ENCODE measurements around the gene ADPRM. TPM values are rescaled to one million over a fixed set of nuclear protein-coding genes. Genes with fewer than 3 reads are reported as not detected.

The ADPRM gene
- polyA plus RNA-seq, 1 donor (not counting 4 experiments of a cell fraction or from before 2014, with no cell fraction given) = 15.0 TPM

GRCh38 chr17:10735251-10735650 lies 37.9 kb downstream of the ADPRM start:
- peaks cover 5% of the 10 kb centered on the region for H3K4me1 ChIP-seq (ENCODE audit: control insufficient read depth, extremely low read depth, insufficient read depth, low read length)

DNA sequence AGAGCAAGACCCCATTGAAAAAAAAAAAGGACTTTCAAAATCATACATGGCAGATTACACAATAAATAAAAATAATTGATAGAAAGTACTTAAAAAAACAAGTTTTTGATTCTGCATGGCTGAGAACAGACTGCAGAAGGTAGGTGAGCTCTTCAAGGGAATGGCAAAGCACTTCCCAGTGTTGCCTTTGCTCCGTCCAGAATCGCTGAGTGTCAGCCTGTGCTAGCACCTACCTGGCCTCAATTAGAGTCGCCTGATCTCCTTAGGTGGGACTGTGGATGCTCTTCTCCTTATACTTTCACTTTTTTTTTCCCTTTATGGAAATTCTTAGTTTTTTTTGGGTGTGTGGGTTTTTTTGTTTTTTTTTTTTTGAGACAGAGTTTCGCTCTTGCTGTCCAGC lies 38.4 kb downstream of the ADPRM start:
- Histone ChIP-seq H2AFZ (ENCODE audit: control insufficient read depth, low read length) (no peak overlapping the region), H3K9ac (ENCODE audit: control insufficient read depth, extremely low read depth, insufficient read depth, low read length) (no peak overlapping the region), H3K27me3 (ENCODE audit: control insufficient read depth, extremely low read depth, insufficient read depth, low read length) (no peaks in the 10 kb centered on the region), H3K9me3 (ENCODE audit: control insufficient read depth, low read depth, low read length) (no peaks in the 10 kb centered on the region), H3K4me3 (ENCODE audit: control insufficient read depth in 2 of 3, extremely low read depth in 1 of 3, insufficient read depth in 2 of 3, low read depth in 1 of 3, low read length in 3 of 3) (no peak overlapping the region), H3K36me3 (ENCODE audit: control insufficient read depth in 2 of 2, extremely low read depth in 1 of 2, insufficient read depth in 2 of 2, low read length in 2 of 2) (no peaks in the 10 kb centered on the region), H3K4me1 (ENCODE audit: control insufficient read depth, extremely low read depth, insufficient read depth, low read length) (peaks cover 2% of the 10 kb centered on the region), H3K79me2 (ENCODE audit: control insufficient read depth, insufficient read depth, low read length) (no peaks in the 10 kb centered on the region), H3K9me1 (ENCODE audit: control insufficient read depth, extremely low read depth, insufficient read depth, low read length) (no peaks in the 10 kb centered on the region), H3K4me2 (ENCODE audit: control insufficient read depth, extremely low read depth, insufficient read depth, low read depth, low read length) (no peak overlapping the region), H4K20me1 (ENCODE audit: control insufficient read depth, extremely low read depth, insufficient read depth, low read length) (no peaks in the 10 kb centered on the region), H3K27ac (ENCODE audit: control insufficient read depth, insufficient read depth, low read length) (no peak overlapping the region)
- TF ChIP-seq EZH2 (IDR thresholded peaks at IDR 0.05; ENCODE audit: low read length) (no peak), CTCF (optimal IDR thresholded peaks at IDR 0.05 in 1 of 3, IDR thresholded peaks at IDR 0.05 in 1 of 3, conservative IDR thresholded peaks at IDR 0.05 in 1 of 3; ENCODE audit: extremely low read depth in 1 of 3, insufficient read depth in 2 of 3, low read length in 3 of 3) (no peak)
- FAIRE-seq = no peak
- dilution Hi-C loops (cut with MboI; ENCODE audit: extremely low pct_ligation_motif_present, low sequenced_read_pairs) = no loop called here
- DNase-seq (ENCODE audit: low read depth, low spot score) = no peak

More at GRCh38 chr17:10735251-10735650, 37.9 kb downstream of the ADPRM start:
- Histone ChIP-seq H3K27ac (ENCODE audit: control insufficient read depth, insufficient read depth, low read length) (no peak overlapping the region), H2AFZ (ENCODE audit: control insufficient read depth, low read length) (no peak overlapping the region), H3K9me3 (ENCODE audit: control insufficient read depth, low read depth, low read length) (no peaks in the 10 kb centered on the region), H4K20me1 (ENCODE audit: control insufficient read depth, extremely low read depth, insufficient read depth, low read length) (no peaks in the 10 kb centered on the region), H3K4me2 (ENCODE audit: control insufficient read depth, extremely low read depth, insufficient read depth, low read depth, low read length) (no peak overlapping the region), H3K4me3 (ENCODE audit: control insufficient read depth in 2 of 3, extremely low read depth in 1 of 3, insufficient read depth in 2 of 3, low read depth in 1 of 3, low read length in 3 of 3) (no peak overlapping the region), H3K27me3 (ENCODE audit: control insufficient read depth, extremely low read depth, insufficient read depth, low read length) (no peaks in the 10 kb centered on the region), H3K79me2 (ENCODE audit: control insufficient read depth, insufficient read depth, low read length) (no peaks in the 10 kb centered on the region), H3K9me1 (ENCODE audit: control insufficient read depth, extremely low read depth, insufficient read depth, low read length) (no peaks in the 10 kb centered on the region), H3K9ac (ENCODE audit: control insufficient read depth, extremely low read depth, insufficient read depth, low read length) (no peak overlapping the region), H3K36me3 (ENCODE audit: control insufficient read depth in 2 of 2, extremely low read depth in 1 of 2, insufficient read depth in 2 of 2, low read length in 2 of 2) (no peaks in the 10 kb centered on the region)
- dilution Hi-C loops (cut with MboI; ENCODE audit: extremely low pct_ligation_motif_present, low sequenced_read_pairs) = no loop called here
- no peak for TF ChIP-seq EZH2 (IDR thresholded peaks at IDR 0.05; ENCODE audit: low read length)
- no peak for TF ChIP-seq CTCF (optimal IDR thresholded peaks at IDR 0.05 in 1 of 3, IDR thresholded peaks at IDR 0.05 in 1 of 3, conservative IDR thresholded peaks at IDR 0.05 in 1 of 3; ENCODE audit: extremely low read depth in 1 of 3, insufficient read depth in 2 of 3, low read length in 3 of 3)
- no peak for DNase-seq (ENCODE audit: low read depth, low spot score)
- no peak for FAIRE-seq
